ENCODE results near the gene GALNT2. TPM values are rescaled to one million over a fixed set of nuclear protein-coding genes. Genes with fewer than 3 reads are reported as not detected.

GALNT2 gene
- total and polyA plus RNA-seq, 9 donors, result 38.6 to 142 (median 83.7) TPM

DNA sequence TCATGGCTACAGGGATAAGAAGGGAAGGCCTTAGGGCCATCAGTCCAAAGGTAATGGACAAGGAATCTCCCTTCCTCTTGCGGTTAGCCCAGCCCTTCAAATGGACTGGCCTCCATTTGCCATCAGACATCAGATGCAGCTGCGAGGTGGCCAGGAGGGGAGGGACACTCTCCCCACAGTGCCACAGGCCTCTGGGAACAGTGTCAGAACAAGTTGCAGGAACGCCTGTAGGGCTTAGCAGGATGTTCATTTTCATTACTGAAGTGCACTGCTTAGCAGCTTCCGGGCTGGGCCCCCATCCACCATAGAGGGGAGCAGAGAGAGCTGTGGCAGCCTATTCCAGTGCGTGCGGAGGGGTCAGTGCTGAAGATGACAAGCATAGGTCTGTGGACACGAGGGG lies 127.5 kb downstream of the GALNT2 start:
- H3K9me3 ChIP-seq, result no peaks in the 10 kb centered on the region
- H3K4me1 ChIP-seq (ENCODE audit: insufficient read depth), result no peaks in the 10 kb centered on the region
- 85 to 92% (median 88%) methylated on average over 7 of the region's 7 CpGs for WGBS, 3 donors
- no peaks in the 10 kb centered on the region for H3K27me3 ChIP-seq
- no peak overlapping the region for H3K27ac ChIP-seq
- intact Hi-C loops (cut with DNase I), result no loop called here
- DNase-seq, result no peak
- H3K36me3 ChIP-seq, result no peaks in the 10 kb centered on the region
- H3K4me3 ChIP-seq, result no peak overlapping the region
- no peak for TF ChIP-seq EP300 (IDR thresholded peaks at IDR 0.05)
- TF ChIP-seq, protein P1, sequence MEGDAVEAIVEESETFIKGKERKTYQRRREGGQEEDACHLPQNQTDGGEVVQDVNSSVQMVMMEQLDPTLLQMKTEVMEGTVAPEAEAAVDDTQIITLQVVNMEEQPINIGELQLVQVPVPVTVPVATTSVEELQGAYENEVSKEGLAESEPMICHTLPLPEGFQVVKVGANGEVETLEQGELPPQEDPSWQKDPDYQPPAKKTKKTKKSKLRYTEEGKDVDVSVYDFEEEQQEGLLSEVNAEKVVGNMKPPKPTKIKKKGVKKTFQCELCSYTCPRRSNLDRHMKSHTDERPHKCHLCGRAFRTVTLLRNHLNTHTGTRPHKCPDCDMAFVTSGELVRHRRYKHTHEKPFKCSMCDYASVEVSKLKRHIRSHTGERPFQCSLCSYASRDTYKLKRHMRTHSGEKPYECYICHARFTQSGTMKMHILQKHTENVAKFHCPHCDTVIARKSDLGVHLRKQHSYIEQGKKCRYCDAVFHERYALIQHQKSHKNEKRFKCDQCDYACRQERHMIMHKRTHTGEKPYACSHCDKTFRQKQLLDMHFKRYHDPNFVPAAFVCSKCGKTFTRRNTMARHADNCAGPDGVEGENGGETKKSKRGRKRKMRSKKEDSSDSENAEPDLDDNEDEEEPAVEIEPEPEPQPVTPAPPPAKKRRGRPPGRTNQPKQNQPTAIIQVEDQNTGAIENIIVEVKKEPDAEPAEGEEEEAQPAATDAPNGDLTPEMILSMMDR (IDR thresholded peaks at IDR 0.05), result no peak
- no peak for TF ChIP-seq POLR2A (IDR thresholded peaks at IDR 0.05)

DNA sequence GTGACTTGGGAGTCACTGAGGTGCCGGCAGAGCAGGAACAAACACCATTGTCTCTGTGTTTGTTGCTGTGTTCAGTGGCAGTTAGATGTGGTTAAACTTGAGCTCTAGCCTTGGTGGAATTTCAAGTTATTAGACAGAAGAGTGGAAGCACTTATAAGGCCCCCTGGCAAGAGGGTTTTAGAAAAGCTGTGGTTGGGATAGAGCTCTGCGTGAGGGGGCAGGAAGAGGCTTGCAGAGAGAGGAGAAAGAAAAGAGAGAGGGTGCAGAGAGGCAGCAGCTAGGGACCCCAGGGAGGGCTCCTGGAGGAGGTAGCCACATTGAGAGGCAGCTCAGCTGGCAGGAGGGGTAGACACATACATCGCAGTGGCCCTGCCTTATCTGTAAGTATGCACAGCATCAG lies 128.2 kb downstream of the GALNT2 start:
- DNase-seq, result no peak
- Histone ChIP-seq H3K27ac (no peak overlapping the region), H3K4me3 (no peak overlapping the region), H3K9me3 (no peaks in the 10 kb centered on the region), H3K27me3 (no peaks in the 10 kb centered on the region), H3K4me1 (ENCODE audit: insufficient read depth) (no peaks in the 10 kb centered on the region), H3K36me3 (no peaks in the 10 kb centered on the region)
- 93 to 97% (median 95%) methylated on average over 3 of the region's 3 CpGs for WGBS, 3 donors
- intact Hi-C loops (cut with DNase I), result no loop called here
- no peak for TF ChIP-seq POLR2A (IDR thresholded peaks at IDR 0.05)
- TF ChIP-seq, protein P1 (IDR thresholded peaks at IDR 0.05), result no peak
- no peak for TF ChIP-seq EP300 (IDR thresholded peaks at IDR 0.05)

DNA sequence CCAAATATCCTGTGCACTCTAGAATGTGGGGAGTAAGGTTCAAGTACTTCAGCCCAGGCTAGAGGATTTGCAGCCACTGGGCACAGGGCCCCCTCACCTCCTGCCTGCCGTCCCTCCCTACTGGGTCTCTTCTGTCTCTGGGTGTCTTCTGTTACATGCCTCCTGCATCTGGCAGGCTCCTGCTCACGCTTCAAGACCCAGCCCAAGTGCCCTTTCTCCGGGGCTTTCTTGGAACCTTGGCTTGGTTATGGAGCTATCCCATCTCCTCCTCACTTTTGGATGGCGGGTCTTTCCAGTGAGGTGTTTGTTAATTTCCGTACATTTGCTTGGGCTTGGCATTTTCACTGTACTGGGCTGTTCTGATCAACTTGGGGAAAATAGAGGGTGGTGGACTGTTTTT lies 129.0 kb downstream of the GALNT2 start:
- no peaks in the 10 kb centered on the region for H3K9me3 ChIP-seq
- H3K27me3 ChIP-seq, result no peaks in the 10 kb centered on the region
- TF ChIP-seq POLR2A (IDR thresholded peaks at IDR 0.05) (no peak), EP300 (IDR thresholded peaks at IDR 0.05) (no peak)
- TF ChIP-seq, protein P1 (IDR thresholded peaks at IDR 0.05), result no peak
- no peaks in the 10 kb centered on the region for H3K36me3 ChIP-seq
- 94 to 95% (median 95%) methylated on average over 5 of the region's 5 CpGs for WGBS, 3 donors
- no peaks in the 10 kb centered on the region for H3K4me1 ChIP-seq (ENCODE audit: insufficient read depth)
- intact Hi-C loops (cut with DNase I), result no loop called here
- DNase-seq, result no peak
- H3K27ac ChIP-seq, result no peak overlapping the region
- H3K4me3 ChIP-seq, result no peak overlapping the region

DNA sequence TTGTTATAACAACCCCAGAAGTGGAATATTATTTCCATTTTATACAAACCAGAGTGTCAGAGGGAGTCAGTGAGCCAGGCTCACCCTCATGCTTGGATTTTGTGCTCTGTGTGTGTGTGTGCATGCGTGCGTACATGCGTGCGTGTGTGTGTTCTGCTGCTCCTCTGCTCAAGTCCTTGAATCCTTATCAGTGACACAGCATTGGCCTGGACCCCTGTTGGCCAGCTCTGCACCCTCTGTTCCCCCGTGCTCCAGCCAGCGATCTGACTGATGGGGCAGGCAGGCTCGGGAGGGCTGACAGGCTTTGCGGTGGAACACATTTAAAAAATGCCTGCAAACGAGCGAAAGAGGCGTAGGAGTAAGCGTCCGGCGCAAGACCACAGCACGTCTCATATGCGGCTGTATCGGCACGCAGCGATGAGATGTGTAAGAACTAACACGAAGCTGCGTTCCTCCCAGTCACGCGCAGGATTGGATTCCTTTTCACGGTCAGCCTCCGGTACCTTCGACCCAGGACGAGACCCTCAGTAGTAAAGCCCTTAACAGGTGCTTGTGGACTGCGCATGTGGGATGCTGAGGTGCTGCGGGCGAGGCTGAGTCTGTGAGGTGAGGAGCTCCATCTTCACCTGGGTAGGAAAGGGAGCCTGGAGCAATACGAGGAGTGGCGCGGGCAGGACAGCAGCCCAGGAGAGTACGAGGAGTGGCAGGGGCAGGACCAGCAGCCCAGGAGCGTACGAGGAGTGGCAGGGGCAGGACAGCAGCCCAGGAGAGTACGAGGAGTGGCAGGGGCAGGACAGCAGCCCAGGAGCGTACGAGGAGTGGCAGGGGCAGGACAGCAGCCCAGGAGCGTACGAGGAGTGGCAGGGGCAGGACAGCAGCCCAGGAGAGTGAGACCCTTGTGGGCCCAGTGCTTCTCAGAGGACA lies 130.9 kb downstream of the GALNT2 start:
- Histone ChIP-seq H3K27me3 (no peaks in the 10 kb centered on the region), H3K27ac (no peak overlapping the region), H3K4me3 (no peak overlapping the region), H3K36me3 (no peaks in the 10 kb centered on the region), H3K4me1 (ENCODE audit: insufficient read depth) (peaks cover 2% of the 10 kb centered on the region), H3K9me3 (no peaks in the 10 kb centered on the region)
- intact Hi-C loops (cut with DNase I), result no loop called here
- TF ChIP-seq, protein P1 (IDR thresholded peaks at IDR 0.05), result no peak
- TF ChIP-seq EP300 (IDR thresholded peaks at IDR 0.05), result no peak
- no peak for TF ChIP-seq POLR2A (IDR thresholded peaks at IDR 0.05)
- 88 to 95% (median 92%) methylated on average over 41 of the region's 41 CpGs for WGBS, 3 donors
- peak in 1 of 5 donors; percentile 15 for DNase-seq

All from ovary (tissue), 9 donors.